GM18511 (cell line): ENCODE data around the gene ODAD4.
A peak's percentile ranks its signal among the peaks of the same experiment; 100 is the strongest.

ENCODE experiments used
- ATAC-seq: cut with Tn5 transposase; IDR thresholded peaks from one replicate; pipeline ENCODE4 v1.9.1; 2021; ENCODE audit warnings: mild to moderate bottlenecking, moderate library complexity; ENCODE audit not compliant: unreplicated experiment

The ODAD4 gene

GRCh38 chr17:41930009-41930832, at the start of gene ODAD4:
ODAD4 (plus strand) TSS chr17:41930617; CDS start chr17:41930724, 107 bp downstream.
- ATAC-seq: peak; percentile 98

- ATAC-seq: no peak
These were observed 47.7 kb upstream of the ODAD4 start for GRCh38 chr17:41882756-41883155.

- no peak for ATAC-seq
These were observed 44.7 kb upstream of the ODAD4 start for GRCh38 chr17:41885733-41886132.

- no peak for ATAC-seq
These were observed 42.0 kb upstream of the ODAD4 start for GRCh38 chr17:41888332-41888965.

- no peak for ATAC-seq
These were observed 39.0 kb upstream of the ODAD4 start for GRCh38 chr17:41891135-41892020.

GRCh38 chr17:41892021-41892376, 38.4 kb upstream of the ODAD4 start:
- no peak for ATAC-seq

- ATAC-seq: no peak
These were observed 37.0 kb upstream of the ODAD4 start for GRCh38 chr17:41893384-41893783.

- no peak for ATAC-seq
These were observed 35.6 kb upstream of the ODAD4 start for GRCh38 chr17:41894791-41895331.

GRCh38 chr17:41895617-41896016, 34.8 kb upstream of the ODAD4 start:
- no peak for ATAC-seq

GRCh38 chr17:41896726-41897125, 33.7 kb upstream of the ODAD4 start:
- ATAC-seq: no peak

- ATAC-seq: no peak
These were observed 28.8 kb upstream of the ODAD4 start for GRCh38 chr17:41901646-41902045.

GRCh38 chr17:41904242-41904841, 26.1 kb upstream of the ODAD4 start:
- ATAC-seq: no peak

- no peak for ATAC-seq
These were observed 25.2 kb upstream of the ODAD4 start for GRCh38 chr17:41905172-41905571.

GRCh38 chr17:41906465-41907184, 23.8 kb upstream of the ODAD4 start:
- no peak for ATAC-seq

GRCh38 chr17:41907185-41907556, 23.2 kb upstream of the ODAD4 start:
- ATAC-seq: no peak

GRCh38 chr17:41907633-41908539, 22.5 kb upstream of the ODAD4 start:
- no peak for ATAC-seq

- no peak for ATAC-seq
These were observed 21.3 kb upstream of the ODAD4 start for GRCh38 chr17:41909088-41909487.

GRCh38 chr17:41910701-41911391, 19.6 kb upstream of the ODAD4 start:
- no peak for ATAC-seq

GRCh38 chr17:41912925-41913324, 17.5 kb upstream of the ODAD4 start:
- no peak for ATAC-seq
